Endodermal cell (in vitro differentiated cells): ENCODE results near the gene G3BP2. TPM values are rescaled to one million over a fixed set of nuclear protein-coding genes. Genes with fewer than 3 reads are reported as not detected.

ENCODE experiments used
- DNase-seq: peaks from one replicate; pipeline ENCODE4 v3.0.0-alpha.2; 2017
- H3K27ac ChIP-seq: 2 replicates; pipeline ENCODE4 v1.5.1; 2013; ENCODE audit warnings: mild to moderate bottlenecking, low read depth, low read length, moderate library complexity
- H3K27me3 ChIP-seq: 2 replicates; pipeline ENCODE4 v1.6.1; 2013; ENCODE audit warnings: mild to moderate bottlenecking, low read length, moderate library complexity; ENCODE audit not compliant: insufficient read depth, control insufficient read depth, poor library complexity, severe bottlenecking
- H3K36me3 ChIP-seq: 2 replicates; pipeline ENCODE4 v1.7.0; 2013; ENCODE audit warnings: mild to moderate bottlenecking, low read length, moderate library complexity; ENCODE audit not compliant: control insufficient read depth, insufficient read depth
- H3K4me1 ChIP-seq: one replicate; pipeline ENCODE4 v1.7.0; 2013; ENCODE audit warnings: low read length; ENCODE audit not compliant: control insufficient read depth, insufficient read depth
- H3K4me3 ChIP-seq: 2 replicates; pipeline ENCODE4 v1.5.1; 2013; ENCODE audit warnings: mild to moderate bottlenecking, low read length, moderate library complexity
- H3K9ac ChIP-seq: 2 replicates; pipeline ENCODE4 v1.6.1; 2013; ENCODE audit warnings: mild to moderate bottlenecking, low read length, moderate library complexity; ENCODE audit not compliant: poor library complexity, severe bottlenecking; ENCODE audit errors: extremely low read depth
- H3K9me3 ChIP-seq: 2 replicates; pipeline ENCODE4 v1.6.1; 2013; ENCODE audit warnings: mild to moderate bottlenecking, low read length, moderate library complexity; ENCODE audit not compliant: control insufficient read depth
- H3K27ac Mint-ChIP-seq: 2 replicates; pipeline ENCODE4 v1.8.0; 2020; ENCODE audit warnings: mixed read lengths
- H3K27me3 Mint-ChIP-seq: 2 replicates; pipeline ENCODE4 v1.8.0; 2021; ENCODE audit warnings: mild to moderate bottlenecking, mixed read lengths; ENCODE audit not compliant: insufficient read depth
- H3K36me3 Mint-ChIP-seq: 2 replicates; pipeline ENCODE4 v1.8.0; 2020; ENCODE audit warnings: low read depth, mixed read lengths
- H3K4me1 Mint-ChIP-seq: 2 replicates; pipeline ENCODE4 v1.8.0; 2020; ENCODE audit warnings: mixed read lengths
- H3K4me3 Mint-ChIP-seq: 2 replicates; pipeline ENCODE4 v1.8.0; 2020; ENCODE audit warnings: mild to moderate bottlenecking, moderate library complexity, mixed read lengths
- H3K9me3 Mint-ChIP-seq: 2 replicates; pipeline ENCODE4 v1.8.0; 2020; ENCODE audit warnings: mild to moderate bottlenecking, mixed read lengths
- WGBS, 2 experiments: methylation state at CpG; one replicate each; pipeline versions ENCODE4 v1.1.5 to v1.1.7; 2013; ENCODE audit warnings: missing lambda C conversion rate in 2 of 2, mixed read lengths in 1 of 2; ENCODE audit not compliant: insufficient coverage in 1 of 2, insufficient read length in 1 of 2; 5-methylcytosine and 5-hydroxymethylcytosine counted together
- total RNA-seq, 2 donors: library from RNA; stranded (reverse); fragmentation: NEBNext Ultra II Directional in 1 of 2; extraction: Animal tissue kit (Norgen Biotek cat#: 25700) in 1 of 2; gene quantifications; 2 replicates in 1 of 2; 3 replicates in 1 of 2; pipeline ENCODE4 v1.2.1, GENCODE V29; 2021
- TF ChIP-seq, protein P1 (sequence below): fragments of 200-600 bp; sonication (generic); conservative IDR thresholded peaks from 2 replicates; pipeline ENCODE4 v1.5.0; 2021; ENCODE audit warnings: antibody characterized with exemption, mild to moderate bottlenecking

G3BP2 gene
- total RNA-seq, 2 donors from 2014 or later = 176 to 183 TPM

DNA sequence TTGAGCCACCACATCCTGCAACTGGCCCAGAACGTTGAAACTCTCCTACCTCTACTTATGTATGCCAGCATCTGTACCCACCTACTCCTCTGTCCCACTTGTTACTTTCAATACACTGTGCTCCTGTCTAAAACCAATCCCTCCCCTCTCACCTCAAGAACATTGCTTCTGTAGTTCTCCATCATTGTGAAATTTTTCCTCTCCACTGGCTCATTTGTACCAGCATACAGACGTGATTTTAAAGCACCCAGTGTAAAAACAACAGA, 25.7 kb upstream of the G3BP2 start:
- Histone ChIP-seq H3K9ac (no peak overlapping the region), H3K9me3 (no peaks in the 10 kb centered on the region), H3K36me3 (peaks cover 8% of the 10 kb centered on the region), H3K4me3 (no peak overlapping the region), H3K27ac (no peak overlapping the region), H3K4me1 (peaks cover 5% of the 10 kb centered on the region), H3K27me3 (no peaks in the 10 kb centered on the region)
- 92 to 95% methylated on average over 2 of the region's 2 CpGs for WGBS, 2 experiments
- peaks cover 16% of the 10 kb centered on the region for H3K4me1 Mint-ChIP-seq
- no peaks in the 10 kb centered on the region for H3K9me3 Mint-ChIP-seq
- no peak overlapping the region for H3K27ac Mint-ChIP-seq
- TF ChIP-seq, protein P1, sequence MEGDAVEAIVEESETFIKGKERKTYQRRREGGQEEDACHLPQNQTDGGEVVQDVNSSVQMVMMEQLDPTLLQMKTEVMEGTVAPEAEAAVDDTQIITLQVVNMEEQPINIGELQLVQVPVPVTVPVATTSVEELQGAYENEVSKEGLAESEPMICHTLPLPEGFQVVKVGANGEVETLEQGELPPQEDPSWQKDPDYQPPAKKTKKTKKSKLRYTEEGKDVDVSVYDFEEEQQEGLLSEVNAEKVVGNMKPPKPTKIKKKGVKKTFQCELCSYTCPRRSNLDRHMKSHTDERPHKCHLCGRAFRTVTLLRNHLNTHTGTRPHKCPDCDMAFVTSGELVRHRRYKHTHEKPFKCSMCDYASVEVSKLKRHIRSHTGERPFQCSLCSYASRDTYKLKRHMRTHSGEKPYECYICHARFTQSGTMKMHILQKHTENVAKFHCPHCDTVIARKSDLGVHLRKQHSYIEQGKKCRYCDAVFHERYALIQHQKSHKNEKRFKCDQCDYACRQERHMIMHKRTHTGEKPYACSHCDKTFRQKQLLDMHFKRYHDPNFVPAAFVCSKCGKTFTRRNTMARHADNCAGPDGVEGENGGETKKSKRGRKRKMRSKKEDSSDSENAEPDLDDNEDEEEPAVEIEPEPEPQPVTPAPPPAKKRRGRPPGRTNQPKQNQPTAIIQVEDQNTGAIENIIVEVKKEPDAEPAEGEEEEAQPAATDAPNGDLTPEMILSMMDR = no peak
- H3K4me3 Mint-ChIP-seq = no peak overlapping the region
- H3K27me3 Mint-ChIP-seq = no peaks in the 10 kb centered on the region
- no peak for DNase-seq
- H3K36me3 Mint-ChIP-seq = peaks cover 16% of the 10 kb centered on the region

DNA sequence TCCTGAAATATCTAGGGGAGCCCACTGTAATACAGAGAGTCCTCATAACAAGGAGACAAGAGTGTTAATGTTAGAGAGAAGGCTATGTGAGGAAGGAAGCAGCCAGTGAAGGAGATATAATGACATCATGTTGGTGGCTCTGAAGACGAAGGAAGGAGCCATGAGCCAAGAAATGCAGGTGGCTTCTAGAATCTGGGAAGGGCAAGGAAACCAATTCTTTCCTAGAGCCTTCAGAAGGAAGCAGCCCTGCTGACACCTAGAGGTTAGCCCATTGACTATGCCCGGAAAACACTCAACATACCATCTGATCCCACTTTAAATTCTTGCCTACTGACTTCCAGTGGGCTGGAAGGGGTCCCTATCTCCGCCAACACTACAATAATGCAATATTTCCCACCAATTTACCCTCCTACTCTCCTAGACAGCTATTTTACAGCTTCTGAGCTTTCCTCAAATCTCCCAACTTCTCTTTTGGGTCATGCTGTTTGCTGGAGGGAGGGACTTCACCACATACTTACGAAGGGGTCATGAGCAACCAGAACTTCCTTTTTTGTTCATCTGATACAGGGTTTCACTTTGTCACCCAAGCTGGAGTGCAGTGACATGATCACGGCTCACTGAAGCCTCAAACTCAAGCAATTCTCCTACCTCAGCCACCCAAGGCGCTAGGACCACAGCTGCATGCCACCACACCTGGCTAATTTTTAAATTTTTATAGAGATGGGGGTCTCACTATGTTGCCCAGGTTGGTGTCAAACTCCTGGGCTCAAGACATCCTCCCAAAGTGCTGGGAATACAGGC, 25.2 kb upstream of the G3BP2 start:
- no peak overlapping the region for H3K9ac ChIP-seq
- Mint-ChIP-seq H3K4me3 (no peak overlapping the region), H3K27ac (peak overlapping the region; percentile 27), H3K9me3 (no peaks in the 10 kb centered on the region), H3K27me3 (no peaks in the 10 kb centered on the region), H3K36me3 (peaks cover 15% of the 10 kb centered on the region), H3K4me1 (peaks cover 14% of the 10 kb centered on the region)
- no peaks in the 10 kb centered on the region for H3K9me3 ChIP-seq
- H3K27me3 ChIP-seq = no peaks in the 10 kb centered on the region
- H3K4me3 ChIP-seq = no peak overlapping the region
- TF ChIP-seq, protein P1 = peak; percentile 10
- H3K36me3 ChIP-seq = peaks cover 8% of the 10 kb centered on the region
- peaks cover 5% of the 10 kb centered on the region for H3K4me1 ChIP-seq
- 86 to 94% methylated on average over 4 to 6 of the region's 6 CpGs for WGBS, 2 experiments
- no peak for DNase-seq
- H3K27ac ChIP-seq = no peak overlapping the region

DNA sequence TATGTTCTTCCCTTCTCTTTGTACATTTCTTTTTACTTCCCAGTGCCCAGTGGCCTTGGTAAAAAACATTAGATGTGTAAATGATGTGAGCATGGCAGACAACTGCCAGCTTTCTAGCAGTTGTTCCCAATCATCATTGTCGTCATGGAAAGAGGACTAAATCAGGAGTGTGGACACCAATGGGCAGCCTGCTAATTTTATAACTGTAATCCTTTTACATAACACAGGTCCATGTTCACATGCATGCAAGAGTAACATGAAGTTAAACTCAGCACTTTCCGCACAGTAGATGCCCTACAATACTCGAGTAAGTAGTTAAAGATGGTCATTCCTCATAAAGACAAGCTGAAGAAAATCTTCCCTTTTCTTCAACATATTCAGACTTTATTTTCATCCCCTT, 23.4 kb upstream of the G3BP2 start:
- H3K4me1 ChIP-seq = no peaks in the 10 kb centered on the region
- 71 to 84% methylated on average over 3 of the region's 3 CpGs for WGBS, 2 experiments

More for the DNA sequence above, 23.4 kb upstream of the G3BP2 start:
- Histone ChIP-seq H3K4me3 (no peak overlapping the region), H3K27ac (no peak overlapping the region), H3K9me3 (no peaks in the 10 kb centered on the region), H3K27me3 (no peaks in the 10 kb centered on the region), H3K36me3 (peaks cover 8% of the 10 kb centered on the region), H3K9ac (no peak overlapping the region)
- H3K36me3 Mint-ChIP-seq = peaks cover 23% of the 10 kb centered on the region
- H3K4me1 Mint-ChIP-seq = peaks cover under 1% of the 10 kb centered on the region
- TF ChIP-seq, protein P1 = no peak
- no peaks in the 10 kb centered on the region for H3K27me3 Mint-ChIP-seq
- no peak for DNase-seq
- H3K27ac Mint-ChIP-seq = no peak overlapping the region
- H3K9me3 Mint-ChIP-seq = no peaks in the 10 kb centered on the region
- H3K4me3 Mint-ChIP-seq = no peak overlapping the region
